B cell (primary cell): ENCODE results near the gene SLC19A1.

ENCODE experiments used
- CTCF ChIP-seq: fragments of 200-600 bp; IDR thresholded peaks from one replicate; pipeline ENCODE4 v1.8.0; 2022; ENCODE audit warnings: antibody characterized with exemption, mild to moderate bottlenecking
- EZH2 ChIP-seq: IDR thresholded peaks from 2 replicates; pipeline ENCODE4 v1.6.1; 2012; ENCODE audit warnings: borderline replicate concordance, low read depth, mild to moderate bottlenecking, moderate library complexity, low read length; ENCODE audit not compliant: insufficient read depth, poor library complexity, severe bottlenecking

DNA sequence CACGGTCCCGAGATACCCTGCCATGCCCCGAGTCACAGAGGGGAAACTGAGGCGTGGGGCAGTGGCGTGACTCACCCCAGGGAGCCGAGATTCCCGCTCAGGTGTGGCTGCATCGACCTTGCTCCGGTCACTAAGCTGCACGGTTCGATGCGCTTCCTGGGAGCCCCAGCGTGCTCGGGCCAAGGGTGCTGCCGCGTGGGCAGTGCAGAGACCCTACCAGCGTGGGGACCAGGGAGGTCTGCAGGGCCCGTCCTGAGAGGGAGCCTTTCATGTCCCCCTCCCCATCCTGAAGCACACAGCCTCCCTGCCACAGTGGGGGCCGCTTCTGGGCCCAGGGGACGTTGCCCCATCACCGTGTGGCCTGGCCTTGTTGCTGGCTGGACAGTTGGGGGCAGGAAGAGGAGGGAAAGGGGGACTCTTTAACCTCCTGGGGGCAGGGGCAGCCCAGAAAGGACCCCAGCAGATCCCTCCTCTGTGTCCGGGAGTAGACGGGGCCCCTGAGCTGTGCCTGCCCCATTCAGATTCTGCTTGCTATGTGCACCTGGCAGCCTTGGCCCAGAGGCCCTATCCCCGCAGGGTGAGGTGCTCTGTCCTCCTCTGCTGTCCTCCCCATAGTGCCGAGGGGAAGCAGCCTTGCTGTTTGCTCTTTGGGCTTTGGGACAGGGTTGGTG, 84.9 kb downstream of the SLC19A1 start:
- TF ChIP-seq CTCF (no peak), EZH2 (no peak)
